Nucleus accumbens (tissue), 56 donors: Measurements from ENCODE around the gene SKA1.

Source experiments
- DNase-seq, 56 donors: peaks; one replicate each; lab custom pipeline; 2025; lab: John Stamatoyannopoulos, UW

SKA1 gene

GRCh38 chr18:50374753-50375391 lies at the start of gene SKA1:
SKA1 (plus strand) TSS chr18:50375046; CDS start chr18:50375831, 785 bp downstream.
- DNase-seq = peak; percentile 35 to 97 (median 90)

- DNase-seq = no peak
These were observed 46.9 kb upstream of the SKA1 start for GRCh38 chr18:50327983-50328382.

- DNase-seq = no peak
These were observed 44.7 kb upstream of the SKA1 start for GRCh38 chr18:50330176-50330575.

- no peak for DNase-seq
These were observed 43.2 kb upstream of the SKA1 start for GRCh38 chr18:50331691-50332090.

- no peak for DNase-seq
These were observed 40.2 kb upstream of the SKA1 start for GRCh38 chr18:50334546-50335152.

GRCh38 chr18:50338122-50338521 lies 36.7 kb upstream of the SKA1 start:
- DNase-seq = no peak

- no peak for DNase-seq
These were observed 36.1 kb upstream of the SKA1 start for GRCh38 chr18:50338715-50339114.

GRCh38 chr18:50340078-50340477 lies 34.8 kb upstream of the SKA1 start:
- DNase-seq = no peak

GRCh38 chr18:50341443-50341842 lies 33.4 kb upstream of the SKA1 start:
- no peak for DNase-seq

- no peak for DNase-seq
These were observed 24.1 kb upstream of the SKA1 start for GRCh38 chr18:50350699-50351098.

- DNase-seq = no peak
These were observed 18.6 kb upstream of the SKA1 start for GRCh38 chr18:50356036-50356945.

- DNase-seq = no peak
These were observed 16.0 kb upstream of the SKA1 start for GRCh38 chr18:50358844-50359243.

GRCh38 chr18:50359806-50360205 lies 15.0 kb upstream of the SKA1 start:
- DNase-seq = no peak

- DNase-seq = no peak
These were observed 14.2 kb upstream of the SKA1 start for GRCh38 chr18:50360611-50361010.

- no peak for DNase-seq
These were observed 5.2 kb upstream of the SKA1 start for GRCh38 chr18:50369672-50370071.

- DNase-seq = no peak
These were observed 2.1 kb upstream of the SKA1 start for GRCh38 chr18:50372743-50373142.

- no peak for DNase-seq
These were observed 1.2 kb upstream of the SKA1 start for GRCh38 chr18:50373561-50374219.

- DNase-seq = peak in 1 of 56 donors; percentile 10
These were observed 560 bp upstream of the SKA1 start for GRCh38 chr18:50374220-50374752.

GRCh38 chr18:50377061-50377798 lies 2.4 kb downstream of the SKA1 start:
- DNase-seq = no peak

GRCh38 chr18:50388988-50389387 lies 14.1 kb downstream of the SKA1 start:
- no peak for DNase-seq
